Measurements from ENCODE around the gene HNRNPUL2. TPM values are rescaled to one million over a fixed set of nuclear protein-coding genes. Genes with fewer than 3 reads are reported as not detected.

Gene HNRNPUL2
- total RNA-seq, 1 experiment from 2014 or later = 18.6 TPM

DNA sequence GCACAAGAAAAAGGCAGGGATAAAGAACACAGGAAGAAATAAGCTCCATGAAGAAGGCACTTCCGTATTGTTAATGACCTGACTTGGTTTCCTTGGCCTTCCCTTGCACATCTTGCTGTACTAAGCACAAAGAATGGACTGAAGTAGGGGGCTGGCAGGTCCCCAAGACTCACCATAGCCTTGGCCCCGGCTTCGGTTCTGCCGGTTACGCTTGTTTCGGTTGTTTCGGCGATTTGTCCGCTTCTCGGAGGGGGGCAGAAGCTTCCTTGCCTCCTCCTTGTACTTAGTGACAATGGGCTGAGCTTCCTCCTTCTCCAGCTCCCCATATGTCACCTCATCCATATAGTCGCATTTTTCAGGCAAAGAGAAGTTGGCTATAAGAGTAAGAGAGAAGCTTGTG is 10.4 kb downstream of the HNRNPUL2 start:
- Histone ChIP-seq H3K36me3 (peaks cover 95% of the 10 kb centered on the region), H3K27ac (no peak overlapping the region), H3K4me3 (no peak overlapping the region), H3K27me3 (replicated peaks) (no peaks in the 10 kb centered on the region), H3K4me1 (replicated peaks) (no peaks in the 10 kb centered on the region), H3K9me3 (replicated peaks) (no peaks in the 10 kb centered on the region)
- DNase-seq (ENCODE audit: low read depth in 1 of 2, low spot score in 2 of 2) = no peak

DNA sequence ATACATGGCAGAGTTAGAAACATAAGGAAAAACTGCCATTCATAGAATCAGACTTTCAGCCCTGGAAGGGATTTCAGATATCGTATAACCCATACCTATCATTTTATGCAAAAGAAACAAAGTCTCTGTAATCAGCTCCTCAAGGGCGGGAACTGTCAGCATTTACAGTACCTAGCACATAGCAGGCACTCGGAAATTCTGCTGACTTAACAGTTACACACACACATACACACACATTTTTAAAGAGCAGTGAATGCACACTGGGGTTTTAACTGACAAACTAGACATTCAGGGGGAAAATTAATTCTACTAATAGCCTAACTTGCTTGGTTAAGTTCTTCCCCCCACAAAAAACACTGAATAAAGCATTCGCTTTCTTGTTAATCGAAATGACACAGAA is 11.1 kb downstream of the HNRNPUL2 start:
- Histone ChIP-seq H3K27ac (no peak overlapping the region), H3K4me3 (no peak overlapping the region), H3K36me3 (peaks cover 95% of the 10 kb centered on the region), H3K27me3 (replicated peaks) (no peaks in the 10 kb centered on the region), H3K4me1 (replicated peaks) (no peaks in the 10 kb centered on the region), H3K9me3 (replicated peaks) (no peaks in the 10 kb centered on the region)
- DNase-seq (ENCODE audit: low read depth in 1 of 2, low spot score in 2 of 2) = no peak

DNA sequence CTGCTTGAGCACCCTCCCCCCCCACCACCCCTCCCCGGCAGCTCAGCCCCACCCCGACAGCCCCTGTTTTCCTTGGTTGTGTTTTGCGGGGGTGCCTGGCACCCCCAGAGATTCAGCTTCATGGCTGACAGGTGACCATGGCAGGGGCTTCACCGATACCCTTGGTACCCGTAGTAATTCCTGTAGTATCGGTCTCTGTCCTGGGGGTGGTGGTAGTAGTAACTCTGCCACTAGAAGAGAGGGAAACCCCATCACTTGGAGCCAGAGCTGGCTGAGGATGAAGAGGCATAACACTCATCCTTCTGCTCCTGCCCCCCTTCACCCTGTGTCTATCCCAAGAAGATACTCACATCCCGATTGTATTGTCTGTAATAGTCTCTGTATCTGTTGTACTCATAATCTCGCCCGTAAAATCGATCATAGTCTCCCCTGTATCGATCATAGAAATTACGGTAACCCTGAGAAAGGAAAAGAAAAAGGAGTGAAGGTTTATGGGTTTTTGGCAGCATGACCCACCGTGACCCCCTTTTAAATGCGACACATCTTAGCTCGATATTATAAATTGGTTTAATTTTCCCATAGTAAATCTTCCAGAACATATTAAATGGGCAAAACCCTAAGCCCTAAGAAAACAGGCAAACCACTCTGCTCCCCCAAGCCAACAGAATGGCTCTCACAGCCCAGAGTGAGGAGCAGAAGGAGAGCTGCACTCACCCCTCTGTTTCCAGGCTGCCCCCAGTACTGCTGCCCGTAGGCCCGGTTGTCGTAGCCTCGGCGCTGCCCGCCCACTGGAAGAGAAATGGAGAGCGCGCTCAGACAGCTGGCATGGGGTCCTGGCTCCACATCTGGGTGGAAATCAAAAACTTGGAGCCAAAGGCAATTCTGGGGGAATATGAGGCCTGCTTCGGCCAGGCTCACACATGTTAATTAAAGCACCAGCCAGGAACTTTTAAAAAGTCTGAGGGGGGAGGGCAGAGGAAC is 11.8 kb downstream of the HNRNPUL2 start:
- no peak overlapping the region for H3K27ac ChIP-seq

DNA sequence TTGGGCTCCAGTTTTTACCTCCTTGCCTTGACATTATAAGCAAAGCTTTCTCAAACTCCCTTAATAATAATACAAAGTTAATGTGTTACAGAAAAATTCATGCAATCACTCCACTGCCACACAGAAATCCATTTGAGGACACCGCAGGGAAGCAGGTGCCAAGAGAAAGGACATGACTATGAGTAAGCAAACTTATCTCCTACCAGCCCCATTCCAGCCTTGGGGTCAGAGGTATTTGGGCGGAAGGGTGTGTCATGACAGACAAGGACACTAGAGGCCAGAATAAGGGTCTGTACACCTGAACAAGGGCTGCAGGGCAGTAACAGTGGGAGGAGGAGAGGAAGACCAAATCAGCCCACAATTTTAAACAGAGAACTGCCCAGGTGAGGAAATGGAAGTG is 13.9 kb downstream of the HNRNPUL2 start:
- no peak overlapping the region for H3K27ac ChIP-seq
- no peak for DNase-seq (ENCODE audit: low read depth in 1 of 2, low spot score in 2 of 2)
- H3K36me3 ChIP-seq = peaks cover 93% of the 10 kb centered on the region
- no peak overlapping the region for H3K4me3 ChIP-seq
- no peaks in the 10 kb centered on the region for H3K27me3 ChIP-seq (replicated peaks)
- H3K4me1 ChIP-seq (replicated peaks) = peaks cover 17% of the 10 kb centered on the region
- H3K9me3 ChIP-seq (replicated peaks) = no peaks in the 10 kb centered on the region

More for the DNA sequence above, 11.8 kb downstream of the HNRNPUL2 start:
- Histone ChIP-seq H3K4me3 (no peak overlapping the region), H3K4me1 (replicated peaks) (peaks cover under 1% of the 10 kb centered on the region; the same call in 1 of the 2 replicates), H3K27me3 (replicated peaks) (no peaks in the 10 kb centered on the region), H3K36me3 (peaks cover 95% of the 10 kb centered on the region), H3K9me3 (replicated peaks) (no peaks in the 10 kb centered on the region)
- no peak for DNase-seq (ENCODE audit: low read depth in 1 of 2, low spot score in 2 of 2)

DNA sequence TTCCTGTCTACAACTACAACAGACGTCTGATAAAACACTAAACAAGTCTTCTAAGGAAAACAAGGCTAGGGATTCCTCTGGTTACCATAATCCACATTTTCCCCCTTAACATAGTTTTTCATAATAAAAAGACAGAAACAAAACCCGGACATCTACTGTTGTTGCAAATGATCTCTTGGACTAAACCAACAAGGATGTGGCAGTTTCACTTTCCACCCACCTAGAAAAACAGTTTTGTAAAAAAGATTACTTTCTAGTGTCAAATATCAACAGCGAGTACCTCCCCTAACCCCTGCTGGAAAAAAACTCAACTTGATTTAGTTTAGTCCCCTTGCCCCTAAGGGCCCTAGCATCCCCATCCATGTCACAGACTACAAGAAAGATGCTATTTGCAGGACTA is 14.4 kb downstream of the HNRNPUL2 start:
- Histone ChIP-seq H3K4me3 (no peak overlapping the region), H3K27me3 (replicated peaks) (no peaks in the 10 kb centered on the region), H3K9me3 (replicated peaks) (no peaks in the 10 kb centered on the region), H3K36me3 (peaks cover 91% of the 10 kb centered on the region), H3K4me1 (replicated peaks) (peaks cover 17% of the 10 kb centered on the region), H3K27ac (no peak overlapping the region)
- no peak for DNase-seq (ENCODE audit: low read depth in 1 of 2, low spot score in 2 of 2)

DNA sequence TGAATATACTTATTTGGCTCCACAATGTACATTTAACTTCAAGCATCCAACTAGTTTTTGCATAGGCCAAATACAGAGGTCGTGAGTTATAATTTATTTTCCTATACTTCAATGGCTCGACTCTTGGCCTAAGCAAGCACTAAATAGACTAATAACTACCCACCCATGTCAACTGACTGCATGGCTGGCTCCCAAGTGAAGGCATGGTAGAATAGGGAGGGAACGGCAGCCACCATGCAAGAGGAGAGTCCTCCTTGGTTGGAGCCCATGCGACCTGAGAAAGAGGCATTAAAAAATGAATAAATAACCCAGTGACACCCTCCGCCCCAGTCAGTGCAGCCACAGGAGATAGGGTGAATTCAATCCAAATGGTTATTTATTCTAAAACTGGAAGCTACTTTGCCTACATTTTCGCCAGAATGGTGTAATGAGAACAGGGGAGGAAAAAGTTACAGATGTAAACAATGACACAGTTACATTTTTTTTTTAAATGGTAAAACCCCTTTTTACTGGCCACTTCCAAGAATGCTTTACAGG is 14.9 kb downstream of the HNRNPUL2 start:
- Histone ChIP-seq H3K36me3 (peaks cover 91% of the 10 kb centered on the region), H3K27ac (no peak overlapping the region), H3K4me3 (no peak overlapping the region), H3K9me3 (replicated peaks) (no peaks in the 10 kb centered on the region), H3K27me3 (replicated peaks) (no peaks in the 10 kb centered on the region), H3K4me1 (replicated peaks) (peaks cover 17% of the 10 kb centered on the region)
- DNase-seq (ENCODE audit: low read depth in 1 of 2, low spot score in 2 of 2) = no peak

DNA sequence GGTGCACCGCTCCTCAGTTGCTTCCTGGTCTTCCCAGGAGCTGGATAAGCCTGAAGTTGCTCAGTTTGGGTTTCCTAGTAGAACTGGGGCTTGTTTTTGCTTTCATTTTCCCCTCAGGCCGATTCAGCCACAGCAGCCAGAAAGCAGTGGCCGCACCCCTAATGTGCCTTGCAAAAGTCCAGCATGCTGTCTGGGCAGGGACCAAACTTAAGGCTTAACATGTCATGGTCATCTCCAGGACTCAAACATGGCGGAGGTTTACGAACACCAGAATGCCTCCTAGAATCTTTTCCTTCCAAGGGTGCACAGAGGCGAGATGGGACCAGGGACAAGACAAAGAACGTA is 17.3 kb downstream of the HNRNPUL2 start:
- Histone ChIP-seq H3K27me3 (replicated peaks) (no peaks in the 10 kb centered on the region), H3K36me3 (peaks cover 89% of the 10 kb centered on the region), H3K9me3 (replicated peaks) (no peaks in the 10 kb centered on the region), H3K4me1 (replicated peaks) (peaks cover 30% of the 10 kb centered on the region), H3K27ac (peak overlapping the region; percentile 72), H3K4me3 (peak overlapping the region; percentile 33)
- no peak for DNase-seq (ENCODE audit: low read depth in 1 of 2, low spot score in 2 of 2)

DNA sequence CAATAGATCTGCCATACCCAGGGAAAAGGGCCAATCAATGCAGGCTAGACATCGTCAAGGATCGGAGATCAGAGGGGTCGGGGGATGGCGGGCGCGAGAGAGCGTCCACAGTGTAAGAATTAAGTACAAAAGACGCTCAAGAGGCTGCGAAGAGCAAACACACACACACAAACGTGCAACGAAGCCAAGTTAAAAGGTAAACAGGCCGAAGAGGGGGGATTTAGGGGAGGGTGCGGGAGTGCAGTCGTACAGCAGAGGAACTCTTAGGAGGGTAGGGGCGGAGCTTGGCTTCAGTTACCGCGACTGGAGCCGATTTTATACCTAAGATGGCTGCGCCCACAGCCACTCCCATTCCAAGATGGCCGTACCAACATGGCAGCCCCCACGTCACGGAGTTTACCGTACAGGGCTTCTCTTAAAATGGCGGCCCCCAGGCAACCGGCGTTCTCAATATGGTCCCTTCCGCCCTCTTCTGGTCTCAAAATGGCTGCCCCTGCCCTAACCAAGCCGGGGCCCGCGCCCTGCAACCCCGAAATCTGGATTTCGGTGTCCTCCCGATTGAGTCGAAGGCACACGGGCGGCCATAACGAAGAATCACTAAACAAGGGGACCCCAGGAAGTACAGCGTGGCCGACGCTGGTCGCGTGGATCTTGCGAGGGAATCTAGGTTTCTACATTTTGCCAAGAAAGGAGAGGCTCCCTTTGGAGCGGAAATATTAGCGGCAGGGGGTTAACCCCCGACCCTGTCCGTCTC is 17.8 kb downstream of the HNRNPUL2 start:
- Histone ChIP-seq H3K4me1 (replicated peaks) (peaks cover 30% of the 10 kb centered on the region), H3K27me3 (replicated peaks) (no peaks in the 10 kb centered on the region), H3K9me3 (replicated peaks) (no peaks in the 10 kb centered on the region), H3K4me3 (peak overlapping the region; percentile 33), H3K36me3 (peaks cover 90% of the 10 kb centered on the region), H3K27ac (peak overlapping the region; percentile 72)
- DNase-seq (ENCODE audit: low read depth in 1 of 2, low spot score in 2 of 2) = peak; percentile 95 to 99

DNA sequence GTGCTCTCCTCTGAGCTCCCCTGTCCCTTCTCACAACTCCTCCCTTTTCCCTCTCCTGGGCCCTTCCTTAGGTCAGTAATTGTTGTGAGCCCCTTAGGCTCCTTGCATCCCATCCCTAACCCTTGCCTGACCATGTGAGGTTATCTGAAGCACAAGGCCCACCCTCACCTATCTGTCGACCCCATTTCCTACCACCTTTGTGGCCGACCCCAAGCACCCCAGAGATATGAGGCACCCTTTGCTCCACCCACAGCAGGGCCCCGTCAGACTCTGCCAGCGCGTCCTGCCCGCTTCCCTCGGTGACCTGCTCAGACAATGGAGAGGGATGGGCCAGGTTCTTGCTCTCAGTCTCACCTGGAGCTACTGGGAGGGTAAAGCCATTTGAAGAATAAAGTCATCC is 18.5 kb downstream of the HNRNPUL2 start:
- Histone ChIP-seq H3K4me1 (replicated peaks) (peaks cover 30% of the 10 kb centered on the region), H3K4me3 (peak overlapping the region; percentile 33), H3K27me3 (replicated peaks) (no peaks in the 10 kb centered on the region), H3K36me3 (peaks cover 88% of the 10 kb centered on the region), H3K9me3 (replicated peaks) (no peaks in the 10 kb centered on the region), H3K27ac (peak overlapping the region; percentile 28)
- DNase-seq (ENCODE audit: low read depth in 1 of 2, low spot score in 2 of 2) = no peak

DNA sequence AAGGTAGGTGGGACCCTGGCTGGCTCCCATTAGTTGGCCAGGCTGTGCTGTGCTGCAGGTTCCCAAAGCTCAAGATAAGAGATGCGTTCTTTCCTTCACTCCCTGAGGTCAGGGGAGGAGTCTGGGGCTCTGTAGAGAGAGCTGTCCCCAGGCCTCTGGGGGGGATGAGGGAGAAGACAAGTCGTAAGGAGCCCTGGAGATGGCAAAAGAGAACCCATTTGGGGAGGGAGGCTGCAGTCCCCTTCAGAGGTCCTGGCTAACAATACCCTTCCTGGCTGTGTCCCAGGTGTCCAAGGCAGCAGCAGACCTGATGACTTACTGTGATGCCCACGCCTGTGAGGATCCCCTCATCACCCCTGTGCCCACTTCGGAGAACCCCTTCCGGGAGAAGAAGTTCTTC is 18.9 kb downstream of the HNRNPUL2 start:
- H3K36me3 ChIP-seq = peaks cover 86% of the 10 kb centered on the region
- no peak overlapping the region for H3K4me3 ChIP-seq

DNA sequence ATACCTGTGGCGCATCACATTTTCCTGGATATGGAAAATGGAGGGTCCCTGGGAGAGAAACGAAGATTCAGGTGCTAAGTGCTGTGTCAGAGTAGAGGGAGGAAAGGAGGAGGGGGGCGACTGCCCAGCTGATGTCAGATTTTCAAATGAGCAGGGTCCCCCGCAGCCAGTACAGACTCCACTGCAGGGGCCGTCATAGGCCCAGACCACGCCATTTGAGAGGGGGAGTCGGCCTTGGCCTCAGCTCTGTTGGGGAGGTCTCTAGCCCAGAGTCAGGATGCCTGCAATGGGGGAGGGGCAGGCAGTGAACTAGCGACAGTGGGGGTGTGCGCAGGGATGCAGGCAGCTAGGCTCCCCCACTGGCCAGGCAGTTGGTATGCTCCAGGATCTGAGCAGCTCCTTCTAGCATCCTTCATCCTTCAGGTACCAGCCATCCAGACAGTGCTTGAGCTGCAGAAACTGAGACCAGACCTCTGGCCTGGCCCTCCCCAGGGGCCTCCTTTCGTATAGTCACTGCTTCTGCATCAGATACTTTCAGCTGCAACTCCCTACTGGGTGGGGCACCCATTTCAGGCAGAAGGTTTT is 19.9 kb downstream of the HNRNPUL2 start, which contains the start of the genes BSCL2 and GNG3:
Gene BSCL2 (minus strand): TSS at position 148 of the 585 bp plus-strand sequence. CDS start 229 bp downstream, outside the sequence.
Gene GNG3 (plus strand): TSS at position 400 of the 585 bp plus-strand sequence. CDS start 620 bp downstream, outside the sequence.
- no peak for DNase-seq (ENCODE audit: low read depth in 1 of 2, low spot score in 2 of 2)
- Histone ChIP-seq H3K9me3 (replicated peaks) (no peaks in the 10 kb centered on the region), H3K36me3 (peaks cover 81% of the 10 kb centered on the region), H3K27me3 (replicated peaks) (no peaks in the 10 kb centered on the region), H3K4me1 (replicated peaks) (peaks cover 30% of the 10 kb centered on the region), H3K27ac (no peak within 1 kb of the TSS), H3K4me3 (peak within 1 kb of the TSS; percentile 56)

More for the DNA sequence above, 18.9 kb downstream of the HNRNPUL2 start:
- no peaks in the 10 kb centered on the region for H3K9me3 ChIP-seq (replicated peaks)
- no peaks in the 10 kb centered on the region for H3K27me3 ChIP-seq (replicated peaks)
- no peak overlapping the region for H3K27ac ChIP-seq
- DNase-seq (ENCODE audit: low read depth in 1 of 2, low spot score in 2 of 2) = no peak
- peaks cover 30% of the 10 kb centered on the region for H3K4me1 ChIP-seq (replicated peaks)

DNA sequence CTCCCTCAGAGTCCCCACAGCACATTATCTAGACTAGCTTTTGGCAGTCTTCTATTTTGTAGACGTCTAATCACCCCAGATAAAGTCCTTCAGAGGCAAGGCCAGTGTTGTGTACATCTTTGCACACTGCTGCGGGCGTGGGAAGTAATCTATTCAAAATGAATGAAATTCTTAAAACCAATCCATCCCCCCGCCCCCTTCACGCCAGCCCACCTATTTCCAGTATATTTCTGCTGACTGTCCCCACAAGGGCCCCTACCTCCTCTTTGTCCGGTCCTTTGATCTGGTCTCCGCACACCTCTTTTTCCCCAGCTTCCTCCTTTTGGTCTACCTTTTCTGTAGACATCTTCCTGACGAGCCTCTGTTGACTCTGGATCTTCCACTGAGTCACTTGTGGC is 20.4 kb downstream of the HNRNPUL2 start:
- Histone ChIP-seq H3K4me3 (no peak overlapping the region), H3K9me3 (replicated peaks) (no peaks in the 10 kb centered on the region), H3K36me3 (peaks cover 81% of the 10 kb centered on the region), H3K27me3 (replicated peaks) (no peaks in the 10 kb centered on the region), H3K27ac (no peak overlapping the region), H3K4me1 (replicated peaks) (peaks cover 30% of the 10 kb centered on the region)
- no peak for DNase-seq (ENCODE audit: low read depth in 1 of 2, low spot score in 2 of 2)

Measured in SJSA1 (cell line).